NCI-H1417 (cell line): ENCODE results near the gene TLX3.
"Not testable (repeated sequence)": the region's sequence is repeated elsewhere in the genome, so short reads cannot be mapped to it uniquely, and the experiment has no call there.

Experiments used
- DNase-seq, 3 experiments: peaks; one replicate each; lab custom pipeline; 2025; lab: John Stamatoyannopoulos, UW

TLX3 gene

GRCh38 chr5:171323806-171324632 lies 15.0 kb downstream of the TLX3 start:
- no peak for DNase-seq

GRCh38 chr5:171330021-171330420 lies 21.0 kb downstream of the TLX3 start:
- no peak for DNase-seq

GRCh38 chr5:171335616-171336015 lies 26.6 kb downstream of the TLX3 start:
- no peak for DNase-seq

- DNase-seq: peak; percentile 64 to 82 (median 67)
These were observed 27.6 kb downstream of the TLX3 start for GRCh38 chr5:171336521-171337209.

GRCh38 chr5:171337210-171337569 lies 28.1 kb downstream of the TLX3 start:
- no peak for DNase-seq

GRCh38 chr5:171340042-171340441 lies 31.0 kb downstream of the TLX3 start:
- no peak for DNase-seq

- peak in 1 of 3 experiments; percentile 43 for DNase-seq
These were observed 31.4 kb downstream of the TLX3 start for GRCh38 chr5:171340491-171340890.

GRCh38 chr5:171342362-171343111 lies 33.5 kb downstream of the TLX3 start:
- DNase-seq: peak; percentile 21 to 71 (median 62)

GRCh38 chr5:171344936-171345608 lies 36.0 kb downstream of the TLX3 start:
- DNase-seq: no peak

GRCh38 chr5:171351536-171352073 lies 42.6 kb downstream of the TLX3 start:
- no peak for DNase-seq

GRCh38 chr5:171355302-171355724 lies 46.3 kb downstream of the TLX3 start:
- DNase-seq: no peak

- no peak for DNase-seq
These were observed 48.8 kb downstream of the TLX3 start for GRCh38 chr5:171357843-171358242.

GRCh38 chr5:171361151-171361550 lies 52.1 kb downstream of the TLX3 start:
- DNase-seq: not testable (repeated sequence)
